B cell (primary cell): ENCODE data around the gene TSKU. TPM values are rescaled to one million over a fixed set of nuclear protein-coding genes. Genes with fewer than 3 reads are reported as not detected.

Source experiments
- ATAC-seq: fragments of 200-7000 bp; cut with Tn5 transposase; one replicate; pipeline ENCODE4 v1.10.0; 2021; ENCODE audit warnings: low read depth, mild to moderate bottlenecking, moderate number of reproducible peaks, moderate library complexity
- CTCF ChIA-PET: fragments of 350-600 bp; sonication (Branson Sonifier 250); formaldehyde crosslinking; loops from one replicate; lab custom pipeline; 2021; ENCODE audit warnings: antibody characterized with exemption, inconsistent platforms; lab: Charles Lee
- POLR2A ChIA-PET: fragments of 350-600 bp; sonication (Branson Sonifier 250); formaldehyde crosslinking; loops from one replicate; lab custom pipeline; 2021; ENCODE audit warnings: antibody characterized with exemption; lab: Charles Lee
- DNase-seq: peaks from one replicate; pipeline ENCODE4 v3.0.0; 2013
- H2AFZ ChIP-seq: 2 replicates; pipeline ENCODE4 v1.6.1; 2012; ENCODE audit warnings: mild to moderate bottlenecking, low read depth, low read length; ENCODE audit not compliant: insufficient read depth, poor library complexity, severe bottlenecking
- H3K27ac ChIP-seq, 2 donors: 1 replicate in 1 of 2; 2 replicates in 1 of 2; pipeline ENCODE4 v1.5.1; 2012 to 2013; ENCODE audit warnings: low read length in 2 of 2, mild to moderate bottlenecking in 2 of 2, moderate library complexity in 1 of 2
- H3K27me3 ChIP-seq, 4 experiments: fragments of 200-600 bp in 1 of 4; sonication (generic) in 1 of 4; replicated peaks in 1 of 4; 1 replicate in 2 of 4; 2 replicates in 2 of 4; pipeline versions ENCODE4 v1.6.1 to v1.7.0; 2013 to 2016; ENCODE audit warnings: low read length in 3 of 4, mild to moderate bottlenecking in 2 of 4, mixed read lengths in 1 of 4, moderate library complexity in 1 of 4; ENCODE audit not compliant: insufficient read depth in 4 of 4, control insufficient read depth in 3 of 4; ENCODE audit errors: control extremely low read depth in 1 of 4
- H3K36me3 ChIP-seq, 2 experiments: replicated peaks in 1 of 2; 1 replicate in 1 of 2; 2 replicates in 1 of 2; pipeline versions ENCODE4 v1.6.1 to v1.7.1; 2013; ENCODE audit warnings: low read length in 1 of 2; ENCODE audit not compliant: insufficient read depth in 2 of 2, control insufficient read depth in 1 of 2; ENCODE audit errors: control extremely low read depth in 1 of 2, extremely low read depth in 1 of 2
- H3K4me1 ChIP-seq, 2 donors: fragments of 200-600 bp in 1 of 2; sonication (generic) in 1 of 2; 1 replicate in 1 of 2; 2 replicates in 1 of 2; pipeline versions ENCODE4 v1.5.1 to v1.6.1; 2013 to 2017; ENCODE audit warnings: low read length in 2 of 2; ENCODE audit not compliant: control insufficient read depth in 2 of 2, insufficient read depth in 2 of 2
- H3K4me2 ChIP-seq: replicated peaks from 2 replicates; pipeline ENCODE3; 2012; ENCODE audit warnings: mild to moderate bottlenecking, low read depth, low read length; ENCODE audit not compliant: poor library complexity, severe bottlenecking
- H3K4me3 ChIP-seq, 5 experiments: fragments of 200-600 bp in 1 of 5; sonication (generic) in 1 of 5; 1 replicate in 3 of 5; 2 replicates in 2 of 5; pipeline versions ENCODE4 v1.5.1 to v1.7.0; 2011 to 2016; ENCODE audit warnings: low read length in 4 of 5, mild to moderate bottlenecking in 4 of 5, low read depth in 2 of 5, control low read depth in 1 of 5, moderate library complexity in 1 of 5; ENCODE audit not compliant: insufficient read depth in 1 of 5; ENCODE audit errors: control extremely low read depth in 1 of 5, extremely low read depth in 1 of 5
- H3K79me2 ChIP-seq: fragments of 200-600 bp; sonication (generic); one replicate; pipeline ENCODE4 v1.6.0; 2016; ENCODE audit warnings: low read length; ENCODE audit not compliant: control insufficient read depth, insufficient read depth
- H3K9ac ChIP-seq: fragments of 200-600 bp; sonication (generic); 2 replicates; pipeline ENCODE4 v1.6.1; 2017; ENCODE audit warnings: mild to moderate bottlenecking, low read length, moderate library complexity
- H3K9me3 ChIP-seq, 3 donors: one replicate each; pipeline versions ENCODE4 v1.6.1 to v1.7.1; 2013; ENCODE audit warnings: low read length in 2 of 3; ENCODE audit not compliant: control insufficient read depth in 2 of 3, insufficient read depth in 1 of 3; ENCODE audit errors: control extremely low read depth in 1 of 3
- H4K20me1 ChIP-seq: 2 replicates; pipeline ENCODE4 v1.6.0; 2012; ENCODE audit warnings: mild to moderate bottlenecking, low read length; ENCODE audit not compliant: insufficient read depth, control insufficient read depth, poor library complexity, severe bottlenecking
- H3K27ac Mint-ChIP-seq: one replicate; pipeline ENCODE4 v1.8.0; 2021; ENCODE audit warnings: mixed read lengths
- H3K27me3 Mint-ChIP-seq: one replicate; pipeline ENCODE4 v1.8.0; 2021; ENCODE audit warnings: mixed read lengths
- H3K4me1 Mint-ChIP-seq: one replicate; pipeline ENCODE4 v1.8.0; 2021; ENCODE audit warnings: mixed read lengths
- H3K4me3 Mint-ChIP-seq: one replicate; pipeline ENCODE4 v1.8.0; 2021; ENCODE audit warnings: mixed read lengths
- H3K9me3 Mint-ChIP-seq: one replicate; pipeline ENCODE4 v1.8.0; 2022; ENCODE audit warnings: mixed read lengths; ENCODE audit not compliant: insufficient read depth
- CTCF ChIP-seq: fragments of 200-600 bp; IDR thresholded peaks from one replicate; pipeline ENCODE4 v1.8.0; 2022; ENCODE audit warnings: antibody characterized with exemption, mild to moderate bottlenecking
- EZH2 ChIP-seq: IDR thresholded peaks from 2 replicates; pipeline ENCODE4 v1.6.1; 2012; ENCODE audit warnings: borderline replicate concordance, low read depth, mild to moderate bottlenecking, moderate library complexity, low read length; ENCODE audit not compliant: insufficient read depth, poor library complexity, severe bottlenecking
- WGBS: methylation state at CpG from one replicate; pipeline ENCODE4 v1.1.5; 2013; ENCODE audit warnings: missing lambda C conversion rate; ENCODE audit not compliant: insufficient coverage; 5-methylcytosine and 5-hydroxymethylcytosine counted together
- intact Hi-C: fragments of 100-400 bp; cut with micrococcal nuclease; formaldehyde crosslinking; loops from one replicate; pipeline ENCODE4 v1.10.0; 2022
- polyA plus RNA-seq: library from polyadenylated mRNA; depleted of rRNA; stranded (reverse); fragments of >200 nt; gene quantifications from 2 replicates; pipeline ENCODE4 v1.2.3, GENCODE V29; 2012
- total RNA-seq, 2 donors: library from RNA; stranded (reverse); fragments of 120-200 nt in 1 of 2; gene quantifications; 1 replicate in 1 of 2; 2 replicates in 1 of 2; pipeline versions ENCODE4 v1.2.3 to v1.2.4, GENCODE V29; 2013 to 2022

Gene TSKU
- total and polyA plus RNA-seq, 2 donors (not counting 1 experiment from before 2014, with no cell fraction given): not detected

- no peak overlapping the region for H3K27ac ChIP-seq
- H3K36me3 ChIP-seq: no peaks in the 10 kb centered on the region
- H3K4me1 ChIP-seq: no peaks in the 10 kb centered on the region
- no peak for ATAC-seq
- no peak overlapping the region for H2AFZ ChIP-seq
- POLR2A ChIA-PET: no interaction called here
- CTCF ChIA-PET: interaction anchor here (1.5 kb wide), 1 partner anchor 23 kb away, joined by 4 read pairs; no protein-coding TSS in a partner anchor
- TF ChIP-seq CTCF (no peak), EZH2 (no peak)
- H3K79me2 ChIP-seq: no peaks in the 10 kb centered on the region
- Mint-ChIP-seq H3K27ac (no peak overlapping the region), H3K4me3 (no peak overlapping the region), H3K9me3 (no peaks in the 10 kb centered on the region), H3K4me1 (no peaks in the 10 kb centered on the region), H3K27me3 (peaks cover 4% of the 10 kb centered on the region)
- DNase-seq: no peak
- H3K27me3 ChIP-seq: no peaks in the 10 kb centered on the region
- no peaks in the 10 kb centered on the region for H3K9me3 ChIP-seq
- no peak overlapping the region for H3K4me2 ChIP-seq
- no peaks in the 10 kb centered on the region for H4K20me1 ChIP-seq
- intact Hi-C loops: no loop called here
- no peak overlapping the region for H3K4me3 ChIP-seq
- H3K9ac ChIP-seq: no peak overlapping the region
These were observed 49.2 kb downstream of the TSKU start for GRCh38 chr11:76832361-76832760.

GRCh38 chr11:76834151-76834550 lies 51.0 kb downstream of the TSKU start:
- no peak for DNase-seq
- no peak for ATAC-seq
- Histone ChIP-seq H4K20me1 (no peaks in the 10 kb centered on the region), H3K4me1 (no peaks in the 10 kb centered on the region), H3K4me2 (no peak overlapping the region), H2AFZ (no peak overlapping the region), H3K9me3 (no peaks in the 10 kb centered on the region), H3K27me3 (no peaks in the 10 kb centered on the region), H3K27ac (no peak overlapping the region), H3K79me2 (no peaks in the 10 kb centered on the region), H3K36me3 (no peaks in the 10 kb centered on the region), H3K9ac (no peak overlapping the region), H3K4me3 (no peak overlapping the region)
- POLR2A ChIA-PET: no interaction called here
- Mint-ChIP-seq H3K27ac (no peak overlapping the region), H3K4me3 (no peak overlapping the region), H3K27me3 (peaks cover under 1% of the 10 kb centered on the region), H3K9me3 (no peaks in the 10 kb centered on the region), H3K4me1 (no peaks in the 10 kb centered on the region)
- 85% methylated on average over 3 of the region's 3 CpGs for WGBS
- CTCF ChIA-PET: interaction anchor here (1.5 kb wide), 1 partner anchor 25 kb away, joined by 4 read pairs; no protein-coding TSS in a partner anchor
- intact Hi-C loops: no loop called here
- TF ChIP-seq EZH2: no peak
